ENCODE results near the gene SPATA20. TPM values are rescaled to one million over a fixed set of nuclear protein-coding genes. Genes with fewer than 3 reads are reported as not detected.

Gene SPATA20
- total RNA-seq, 1 experiment from 2014 or later, result 149 TPM

DNA sequence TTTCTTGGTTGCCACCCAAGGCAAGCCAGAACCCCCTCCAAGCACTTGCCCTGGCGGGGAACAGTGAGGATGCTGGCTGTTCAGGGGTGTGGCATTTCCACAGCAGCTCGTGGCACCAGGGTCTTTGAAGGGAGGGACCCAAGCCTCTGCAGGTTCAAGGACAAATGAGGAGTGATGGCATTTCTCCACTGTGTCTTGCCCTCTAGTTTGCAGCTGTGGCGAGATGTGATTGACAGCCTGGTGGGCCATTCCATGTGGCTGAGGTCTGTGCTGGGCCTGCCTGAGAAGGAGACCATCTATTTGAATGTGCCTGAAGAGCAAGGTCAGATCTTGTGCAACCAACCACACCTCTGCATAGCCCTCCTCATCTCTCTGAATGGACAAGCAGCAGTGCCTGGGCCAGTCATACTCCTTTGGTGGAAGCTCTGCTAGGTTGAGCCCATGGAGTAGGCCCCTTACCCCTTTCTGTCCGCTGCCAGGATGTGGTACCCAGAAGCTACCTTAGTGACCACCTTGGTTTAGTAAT, 19.0 kb upstream of the SPATA20 start:
- intact Hi-C loops (cut with micrococcal nuclease; ENCODE audit: unreplicated experiment), result no loop called here

DNA sequence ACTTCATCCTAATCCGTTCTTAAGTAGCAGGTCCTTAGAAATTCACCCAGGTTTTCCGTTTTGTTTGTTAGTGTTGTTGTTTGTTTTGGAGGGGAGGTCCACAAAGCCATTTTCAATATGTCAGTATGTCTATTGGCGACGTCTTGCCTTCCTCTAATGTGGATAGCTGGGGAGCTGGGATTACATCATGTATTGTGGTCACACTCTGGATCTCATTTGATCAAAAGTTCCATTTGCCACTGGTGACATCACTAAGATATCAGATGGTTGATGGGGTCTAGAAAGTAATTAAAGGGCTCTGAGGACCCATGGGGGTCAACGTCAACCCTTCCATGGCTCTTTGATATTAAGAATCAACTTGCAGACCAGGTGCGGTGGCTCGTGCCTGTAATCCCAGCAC, 17.1 kb upstream of the SPATA20 start:
- Mint-ChIP-seq H3K27ac (ENCODE audit: unreplicated experiment) (no peak overlapping the region), H3K27me3 (ENCODE audit: insufficient read depth, unreplicated experiment) (no peaks in the 10 kb centered on the region), H3K4me1 (ENCODE audit: low read depth, unreplicated experiment) (peaks cover 31% of the 10 kb centered on the region), H3K4me3 (ENCODE audit: unreplicated experiment) (no peak overlapping the region), H3K36me3 (ENCODE audit: insufficient read depth, unreplicated experiment) (peaks cover 7% of the 10 kb centered on the region), H3K9me3 (ENCODE audit: unreplicated experiment) (no peaks in the 10 kb centered on the region)
- TF ChIP-seq, protein P1, sequence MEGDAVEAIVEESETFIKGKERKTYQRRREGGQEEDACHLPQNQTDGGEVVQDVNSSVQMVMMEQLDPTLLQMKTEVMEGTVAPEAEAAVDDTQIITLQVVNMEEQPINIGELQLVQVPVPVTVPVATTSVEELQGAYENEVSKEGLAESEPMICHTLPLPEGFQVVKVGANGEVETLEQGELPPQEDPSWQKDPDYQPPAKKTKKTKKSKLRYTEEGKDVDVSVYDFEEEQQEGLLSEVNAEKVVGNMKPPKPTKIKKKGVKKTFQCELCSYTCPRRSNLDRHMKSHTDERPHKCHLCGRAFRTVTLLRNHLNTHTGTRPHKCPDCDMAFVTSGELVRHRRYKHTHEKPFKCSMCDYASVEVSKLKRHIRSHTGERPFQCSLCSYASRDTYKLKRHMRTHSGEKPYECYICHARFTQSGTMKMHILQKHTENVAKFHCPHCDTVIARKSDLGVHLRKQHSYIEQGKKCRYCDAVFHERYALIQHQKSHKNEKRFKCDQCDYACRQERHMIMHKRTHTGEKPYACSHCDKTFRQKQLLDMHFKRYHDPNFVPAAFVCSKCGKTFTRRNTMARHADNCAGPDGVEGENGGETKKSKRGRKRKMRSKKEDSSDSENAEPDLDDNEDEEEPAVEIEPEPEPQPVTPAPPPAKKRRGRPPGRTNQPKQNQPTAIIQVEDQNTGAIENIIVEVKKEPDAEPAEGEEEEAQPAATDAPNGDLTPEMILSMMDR (IDR thresholded peaks at IDR 0.05; ENCODE audit: insufficient read depth in 1 of 2, low read depth in 1 of 2, low read length in 1 of 2, severe bottlenecking in 1 of 2, unreplicated experiment in 1 of 2), result no peak
- ChIA-PET CTCF (interaction anchor here (1.2 to 4.0 kb wide), 3 partner anchors 12 to 47 kb away, joined by 3 to 27 read pairs (median 4); no protein-coding TSS in a partner anchor), POLR2A (interaction anchor here (1.2 kb wide), 1 partner anchor 13 kb away, joined by 4 read pairs; no protein-coding TSS in a partner anchor)
- Histone ChIP-seq H3K27me3 (replicated peaks; ENCODE audit: control insufficient read depth, insufficient read depth, low read length) (no peaks in the 10 kb centered on the region), H3K36me3 (ENCODE audit: control insufficient read depth, insufficient read depth, low read length) (no peaks in the 10 kb centered on the region), H3K9me3 (no peaks in the 10 kb centered on the region), H3K4me3 (ENCODE audit: low read depth, low read length) (no peak overlapping the region), H3K4me1 (peaks cover 32% of the 10 kb centered on the region)
- no TSS peak for BruUV-seq (replicated peaks)
- intact Hi-C loops (cut with micrococcal nuclease; ENCODE audit: unreplicated experiment), result no loop called here
- no peak for DNase-seq

More for the DNA sequence above, 19.0 kb upstream of the SPATA20 start:
- Histone ChIP-seq H3K9me3 (no peaks in the 10 kb centered on the region), H3K27me3 (replicated peaks; ENCODE audit: control insufficient read depth, insufficient read depth, low read length) (no peaks in the 10 kb centered on the region), H3K4me3 (ENCODE audit: low read depth, low read length) (no peak overlapping the region), H3K36me3 (ENCODE audit: control insufficient read depth, insufficient read depth, low read length) (no peaks in the 10 kb centered on the region), H3K4me1 (peaks cover 29% of the 10 kb centered on the region)
- BruUV-seq (replicated peaks), result no TSS peak
- Mint-ChIP-seq H3K27me3 (ENCODE audit: insufficient read depth, unreplicated experiment) (no peaks in the 10 kb centered on the region), H3K36me3 (ENCODE audit: insufficient read depth, unreplicated experiment) (no peaks in the 10 kb centered on the region), H3K4me1 (ENCODE audit: low read depth, unreplicated experiment) (peaks cover 22% of the 10 kb centered on the region), H3K27ac (ENCODE audit: unreplicated experiment) (no peak overlapping the region), H3K4me3 (ENCODE audit: unreplicated experiment) (no peak overlapping the region), H3K9me3 (ENCODE audit: unreplicated experiment) (no peaks in the 10 kb centered on the region)
- CTCF ChIA-PET, result interaction anchor here (0.6 to 1.0 kb wide), 2 partner anchors 25 to 30 kb away, joined by 3 to 7 read pairs; no protein-coding TSS in a partner anchor
- TF ChIP-seq, protein P1 (IDR thresholded peaks at IDR 0.05; ENCODE audit: insufficient read depth in 1 of 2, low read depth in 1 of 2, low read length in 1 of 2, severe bottlenecking in 1 of 2, unreplicated experiment in 1 of 2), result no peak
- peak in 1 of 2 experiments; percentile 35 for DNase-seq
- POLR2A ChIA-PET, result no interaction called here

DNA sequence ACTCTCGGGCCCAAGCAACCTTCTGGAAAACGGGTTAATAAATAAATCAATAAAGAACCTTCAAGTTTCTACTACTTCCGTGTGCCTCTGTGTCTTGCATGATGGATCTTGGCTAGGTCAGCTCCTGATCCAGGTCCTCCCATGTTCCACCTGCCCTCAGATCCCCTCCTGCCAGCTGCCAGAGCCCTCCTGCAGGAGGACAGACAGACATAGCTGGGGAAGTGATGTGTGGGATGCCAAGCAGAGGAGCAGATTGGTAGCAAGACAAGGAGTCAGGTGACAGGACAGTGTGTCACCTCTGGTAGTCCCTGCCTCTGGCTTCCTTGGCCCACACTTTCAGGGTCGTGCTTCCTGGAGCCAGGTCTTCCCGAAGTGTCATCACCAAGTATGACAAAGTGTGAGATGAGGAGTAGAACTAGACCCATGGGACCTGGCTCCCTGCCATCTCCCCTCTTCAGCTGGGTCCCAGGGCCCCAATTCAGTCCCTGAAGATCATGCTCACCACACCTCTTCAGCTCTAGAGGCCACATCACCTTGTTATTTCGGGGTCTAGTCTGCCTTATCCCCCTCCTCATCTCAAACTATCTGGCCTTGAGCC, 15.4 kb upstream of the SPATA20 start:
- H3K4me3 ChIP-seq (ENCODE audit: low read depth, low read length), result no peak overlapping the region
- Mint-ChIP-seq H3K27ac (ENCODE audit: unreplicated experiment) (peak overlapping the region; percentile 80), H3K27me3 (ENCODE audit: insufficient read depth, unreplicated experiment) (no peaks in the 10 kb centered on the region), H3K36me3 (ENCODE audit: insufficient read depth, unreplicated experiment) (peaks cover 20% of the 10 kb centered on the region), H3K4me1 (ENCODE audit: low read depth, unreplicated experiment) (peaks cover 38% of the 10 kb centered on the region), H3K9me3 (ENCODE audit: unreplicated experiment) (no peaks in the 10 kb centered on the region), H3K4me3 (ENCODE audit: unreplicated experiment) (no peak overlapping the region)
- no peaks in the 10 kb centered on the region for H3K9me3 ChIP-seq
- no TSS peak for BruUV-seq (replicated peaks)
- TF ChIP-seq, protein P1 (IDR thresholded peaks at IDR 0.05; ENCODE audit: insufficient read depth in 1 of 2, low read depth in 1 of 2, low read length in 1 of 2, severe bottlenecking in 1 of 2, unreplicated experiment in 1 of 2), result no peak
- DNase-seq, result no peak
- no peaks in the 10 kb centered on the region for H3K27me3 ChIP-seq (replicated peaks; ENCODE audit: control insufficient read depth, insufficient read depth, low read length)
- no peaks in the 10 kb centered on the region for H3K36me3 ChIP-seq (ENCODE audit: control insufficient read depth, insufficient read depth, low read length)
- POLR2A ChIA-PET, result interaction anchor here (0.7 to 2.2 kb wide), 2 partner anchors 11 to 188 kb away, joined by 3 to 20 read pairs; partner anchors contain the start of gene LUC7L3
- peaks cover 33% of the 10 kb centered on the region for H3K4me1 ChIP-seq
- CTCF ChIA-PET, result interaction anchor here (1.2 to 4.0 kb wide), 7 partner anchors 8 to 134 kb away, joined by 3 to 27 read pairs (median 3); partner anchors contain the start of gene LRRC59
- intact Hi-C loops (cut with micrococcal nuclease; ENCODE audit: unreplicated experiment), result loop anchor here (1.0 to 2.0 kb wide), 2 partner anchors 11 to 49 kb away; no protein-coding TSS in a partner anchor
